HG02943 (cell line): Measurements from ENCODE around the gene COL20A1.

Experiments
- ATAC-seq: cut with Tn5 transposase; IDR thresholded peaks from one replicate; pipeline ENCODE4 v1.9.1; 2021; ENCODE audit warnings: mild to moderate bottlenecking, low read depth, moderate library complexity; ENCODE audit not compliant: unreplicated experiment

Gene COL20A1

DNA sequence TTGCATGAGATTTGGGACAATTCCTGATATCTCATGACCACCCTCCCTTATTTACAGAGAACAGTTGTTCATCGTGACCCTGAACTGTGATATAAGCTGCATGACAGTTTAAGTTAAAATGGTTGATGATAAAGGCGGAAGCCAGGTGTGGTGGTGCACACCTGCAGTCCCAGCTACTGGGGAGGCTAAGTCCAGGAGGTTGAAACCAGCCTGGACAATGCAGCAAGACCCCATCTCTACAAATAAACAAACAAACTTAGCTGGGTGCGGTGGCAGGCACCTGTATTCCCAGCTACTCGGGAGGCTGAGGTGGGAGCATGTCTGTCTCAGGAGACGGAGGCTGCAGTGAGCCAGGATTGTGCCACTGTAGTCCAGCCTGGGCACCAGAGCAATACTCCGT is 24.1 kb downstream of the COL20A1 start:
- ATAC-seq = no peak

DNA sequence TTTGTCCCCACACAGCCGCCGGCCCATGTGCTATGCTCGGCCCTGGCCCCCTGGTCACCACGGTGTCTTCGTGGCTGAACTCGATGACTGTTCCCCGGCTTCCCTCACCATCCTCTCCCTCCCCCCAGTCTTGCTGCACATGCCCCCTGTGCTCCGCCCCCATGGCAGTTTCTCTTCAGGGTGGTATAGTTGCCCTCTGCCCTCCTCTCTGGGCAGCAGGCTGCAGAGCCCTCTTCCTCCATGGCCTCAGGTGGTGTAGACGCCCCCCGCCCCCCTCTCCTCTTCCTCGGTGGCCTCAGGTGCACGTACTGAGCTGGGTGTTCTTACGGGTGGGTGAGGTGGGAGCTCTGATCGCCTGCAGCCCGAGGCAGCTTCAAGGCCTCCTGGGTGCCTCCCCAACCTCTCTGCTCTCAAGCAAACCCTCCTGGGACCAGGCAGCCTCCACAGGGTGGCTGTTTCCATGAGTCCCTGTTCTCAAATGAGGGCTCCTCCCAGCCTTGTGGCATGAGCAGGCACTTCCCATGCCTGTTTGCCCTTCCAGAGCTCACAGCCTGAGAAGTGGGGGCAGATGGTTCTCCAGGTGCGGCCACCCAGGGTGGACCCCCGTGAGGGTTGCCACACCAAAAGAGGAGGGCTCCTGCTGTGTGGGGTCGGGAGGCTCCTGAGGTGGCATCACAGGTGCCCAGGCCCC is 24.8 kb downstream of the COL20A1 start:
- no peak for ATAC-seq

DNA sequence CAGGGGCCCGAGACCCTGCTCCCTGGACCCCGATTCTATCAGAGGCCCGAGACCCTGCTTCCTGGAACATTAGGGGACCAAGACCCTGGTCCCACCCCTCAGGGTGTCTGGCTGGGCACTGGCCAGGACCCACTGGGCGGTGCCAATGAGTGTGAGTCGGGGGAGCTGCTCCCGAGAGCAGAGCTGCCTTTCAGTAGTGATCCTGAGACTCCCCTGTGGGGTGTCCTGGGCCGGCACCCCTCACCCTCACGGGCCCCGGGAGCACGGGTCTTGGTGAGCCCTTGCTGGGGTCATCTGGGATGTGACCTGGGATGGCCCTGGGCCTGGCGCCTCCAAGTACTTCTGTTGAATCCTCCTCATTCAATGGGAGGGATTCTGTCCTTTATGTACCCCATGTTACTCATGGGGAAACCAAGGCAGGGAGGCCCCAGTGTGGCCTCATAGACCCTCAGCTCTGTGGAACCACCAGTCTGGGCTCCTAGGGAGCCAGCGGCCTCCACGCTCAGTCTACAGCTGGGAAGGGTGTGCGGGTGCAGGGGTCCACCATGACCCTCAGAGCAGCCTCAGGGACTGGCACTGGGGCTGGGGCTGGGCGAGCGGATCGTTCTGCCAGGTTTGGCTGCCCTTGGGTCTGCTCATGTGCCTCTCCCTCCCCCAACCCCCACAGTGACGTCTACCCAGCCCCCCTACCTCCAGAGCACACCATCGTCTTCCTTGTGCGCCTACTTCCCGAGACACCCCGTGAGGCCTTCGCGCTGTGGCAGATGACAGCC is 25.6 kb downstream of the COL20A1 start:
- ATAC-seq = no peak

DNA sequence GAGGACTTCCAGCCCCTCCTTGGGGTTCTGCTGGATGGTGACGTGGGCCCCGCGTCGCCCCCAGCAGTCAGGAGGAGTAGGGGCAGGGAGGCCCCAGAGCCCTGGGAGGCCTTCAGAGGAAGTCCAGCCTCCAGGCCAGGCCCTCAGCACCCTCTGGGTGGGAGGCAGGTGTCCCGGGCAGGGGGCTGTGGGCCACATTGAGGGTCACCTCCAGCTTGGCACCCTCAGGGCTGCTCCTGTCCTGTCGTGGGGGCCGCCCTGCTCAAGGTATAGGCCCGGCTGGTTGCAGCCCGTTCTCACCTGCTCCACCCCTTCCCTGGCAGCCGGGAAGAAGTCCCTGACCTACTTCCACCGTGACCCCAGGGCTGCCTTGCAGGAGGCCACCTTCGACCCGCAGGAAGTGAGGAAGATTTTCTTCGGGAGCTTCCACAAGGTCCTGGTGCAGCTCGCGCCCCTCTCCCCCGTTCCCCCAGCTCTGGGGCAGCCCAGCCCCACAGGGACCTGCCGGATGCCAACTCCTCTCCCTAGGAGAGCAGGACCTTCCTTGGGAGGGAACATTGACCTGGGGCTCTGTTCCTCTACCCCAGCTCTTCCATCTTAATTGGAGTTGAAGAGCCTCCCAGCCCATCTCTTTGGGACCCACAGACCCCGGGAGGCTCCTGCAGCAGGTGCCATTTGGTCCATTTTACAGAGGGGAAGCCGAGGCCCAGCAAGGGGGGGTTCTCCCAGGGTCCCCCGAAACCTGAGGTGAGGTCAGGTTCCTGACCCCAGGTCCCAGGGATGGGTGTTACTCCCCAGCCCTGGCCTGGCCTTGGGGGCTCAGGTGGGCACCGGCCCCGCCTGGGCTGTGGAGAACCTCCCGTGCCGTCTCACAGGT is 26.4 kb downstream of the COL20A1 start:
- ATAC-seq = no peak

DNA sequence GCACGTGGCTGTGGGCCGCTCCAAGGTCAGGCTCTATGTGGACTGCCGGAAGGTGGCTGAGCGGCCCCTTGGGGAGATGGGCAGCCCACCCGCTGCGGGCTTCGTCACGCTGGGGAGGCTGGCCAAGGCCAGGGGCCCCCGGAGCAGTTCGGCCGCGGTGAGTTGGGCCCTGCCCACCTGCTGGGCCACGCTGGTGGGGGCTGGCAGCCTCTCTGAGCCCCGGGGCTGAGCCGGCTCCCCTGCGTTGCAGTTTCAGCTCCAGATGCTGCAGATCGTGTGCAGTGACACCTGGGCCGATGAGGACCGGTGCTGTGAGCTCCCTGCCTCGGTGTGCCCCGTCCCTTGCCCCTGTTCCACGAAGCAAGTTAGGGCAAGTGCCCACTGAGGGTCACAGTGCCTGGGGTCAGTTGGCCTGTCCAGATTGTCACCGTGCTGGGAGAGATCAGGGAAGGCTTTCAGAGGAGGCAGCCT is 27.1 kb downstream of the COL20A1 start:
- ATAC-seq = no peak

DNA sequence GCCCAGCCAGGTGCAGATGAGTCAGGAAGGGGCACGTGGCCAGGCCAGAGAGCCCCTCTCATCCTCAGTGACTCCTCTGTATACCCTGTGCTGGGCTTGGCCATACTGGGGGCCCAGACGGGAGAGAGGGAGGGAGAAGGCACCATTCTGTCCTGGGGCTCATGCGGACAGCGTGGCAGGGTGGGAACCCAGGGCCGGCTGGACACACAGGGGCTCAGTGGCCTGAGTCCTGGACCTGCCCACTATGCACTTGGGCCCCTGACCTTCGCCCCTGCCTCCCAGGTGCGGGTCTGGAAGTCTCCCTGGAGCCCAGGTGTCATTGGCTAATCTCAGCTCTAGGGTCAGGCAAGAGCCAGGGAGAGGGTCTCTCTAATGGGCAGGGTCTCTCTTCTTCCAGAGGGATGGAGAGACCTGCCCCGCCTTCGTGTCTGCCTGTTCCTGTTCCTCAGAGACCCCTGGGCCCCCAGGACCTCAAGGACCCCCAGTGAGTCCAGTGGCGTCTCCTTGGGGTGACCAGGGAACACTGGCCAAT is 27.7 kb downstream of the COL20A1 start:
- ATAC-seq = no peak

DNA sequence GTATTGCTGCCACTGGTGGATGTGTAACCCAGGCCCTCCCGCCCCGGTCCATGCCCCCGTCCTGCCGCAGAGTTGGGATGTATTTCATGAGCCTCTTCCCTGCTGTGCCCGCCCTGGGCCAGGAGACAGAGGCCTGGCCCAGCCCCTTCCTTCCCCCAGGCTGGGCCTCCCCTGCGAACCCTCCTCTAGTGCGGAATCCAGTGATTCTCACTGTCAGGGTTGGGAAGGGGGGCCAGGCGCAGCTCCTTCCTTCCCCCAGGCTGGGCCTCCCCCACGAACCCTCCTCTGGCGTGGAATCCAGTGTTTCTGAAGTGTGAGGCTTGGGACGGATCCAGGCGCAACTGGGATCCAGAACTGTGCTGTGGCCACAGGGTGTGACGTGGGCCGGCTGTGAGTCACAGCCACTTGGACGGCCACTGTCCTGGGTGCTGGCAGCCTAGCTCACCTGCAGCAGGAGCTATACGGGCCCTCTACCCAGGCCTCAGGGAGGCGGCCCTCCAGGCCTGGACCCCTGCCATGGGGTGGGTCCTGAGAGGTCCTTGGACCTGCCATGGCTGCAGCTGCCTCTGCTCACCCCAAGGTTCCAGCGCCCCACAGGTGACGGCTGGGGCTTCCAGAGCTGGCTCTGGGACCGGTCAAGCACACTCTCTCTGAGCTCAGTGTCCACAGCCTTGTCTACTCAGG is 28.3 kb downstream of the COL20A1 start:
- ATAC-seq = no peak

DNA sequence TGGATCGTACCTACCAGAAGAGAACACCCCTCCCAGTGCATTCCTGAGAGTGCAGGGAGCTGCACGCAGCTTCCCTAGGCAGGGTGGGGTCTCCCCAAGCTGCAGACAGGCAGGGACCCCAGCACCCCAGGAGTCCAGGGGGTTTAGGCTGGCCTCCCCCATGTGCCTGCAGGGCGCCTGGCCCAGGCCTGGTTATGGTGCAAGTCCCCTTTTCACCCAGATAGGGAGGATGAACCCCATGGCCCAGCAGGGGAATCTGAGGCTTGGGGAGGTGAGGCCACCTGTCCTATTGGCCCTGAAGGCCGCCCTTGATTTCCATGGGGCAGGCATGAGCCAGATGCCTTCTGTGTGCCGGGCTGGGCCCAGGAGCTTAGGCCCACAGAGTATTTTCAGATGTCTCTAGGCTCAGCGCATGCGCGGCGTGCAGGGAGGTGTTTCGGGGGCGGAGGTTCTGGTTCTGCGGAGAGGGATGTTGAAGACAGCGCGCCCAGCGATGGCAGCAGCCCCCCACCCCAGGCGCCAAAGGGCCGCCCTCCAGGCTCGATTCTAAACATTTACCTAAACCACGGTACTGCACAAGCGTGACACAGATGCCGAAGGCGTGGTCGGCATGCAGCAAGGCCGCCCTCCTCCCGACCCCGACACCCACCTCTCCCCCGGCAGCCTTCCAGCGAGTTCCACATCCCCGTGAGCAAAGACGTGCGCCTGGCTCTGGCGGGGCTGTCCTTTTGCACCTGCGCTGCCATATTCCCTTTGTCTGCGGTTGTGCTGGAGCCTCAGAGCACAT is 29.4 kb downstream of the COL20A1 start:
- ATAC-seq = no peak

DNA sequence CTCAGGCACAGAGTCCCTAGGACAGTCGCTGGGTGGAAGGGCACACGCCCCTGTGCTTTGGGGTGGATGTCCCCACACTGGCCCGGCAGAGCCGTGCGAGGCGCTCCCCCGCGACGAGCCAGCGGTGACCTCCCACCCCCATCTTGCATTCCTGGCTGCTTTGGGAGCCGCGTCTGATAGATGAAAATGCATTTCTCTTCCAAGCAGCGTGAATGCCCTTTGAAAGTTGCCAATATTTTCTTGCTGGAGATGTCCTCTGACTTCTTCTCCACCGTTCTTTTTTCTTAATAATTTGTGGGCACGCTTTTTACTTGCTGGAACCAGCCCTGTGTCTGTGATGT is 29.9 kb downstream of the COL20A1 start:
- no peak for ATAC-seq

DNA sequence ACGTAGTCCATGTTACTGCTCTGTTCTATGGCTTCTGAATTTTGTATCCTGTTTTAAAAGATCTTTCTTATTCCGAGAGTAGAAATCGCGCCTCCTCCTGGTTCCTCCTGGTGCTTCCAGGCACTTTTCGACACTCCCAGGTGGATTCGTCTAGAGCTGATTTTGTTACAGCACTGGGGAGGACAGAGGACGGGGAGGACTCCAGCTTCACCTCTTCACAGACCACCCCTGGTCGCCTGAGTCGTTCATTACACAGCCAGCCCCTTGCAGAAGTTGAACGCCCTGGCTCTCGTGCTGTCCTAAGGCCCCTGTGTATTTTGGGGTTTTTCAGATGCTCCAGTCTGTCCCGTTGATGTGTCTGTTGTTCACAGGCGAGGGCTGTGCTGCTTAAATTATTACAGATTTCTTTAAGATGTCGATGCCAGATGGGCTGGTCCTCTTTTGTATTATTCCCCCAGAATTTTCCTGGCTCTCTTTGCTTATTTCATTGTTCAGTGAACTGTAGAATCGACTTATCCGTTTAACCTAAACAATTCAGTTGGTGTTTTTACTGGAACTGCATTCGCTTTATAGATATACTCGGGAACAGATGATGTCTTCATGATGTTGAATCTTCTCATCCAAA is 30.5 kb downstream of the COL20A1 start:
- no peak for ATAC-seq

DNA sequence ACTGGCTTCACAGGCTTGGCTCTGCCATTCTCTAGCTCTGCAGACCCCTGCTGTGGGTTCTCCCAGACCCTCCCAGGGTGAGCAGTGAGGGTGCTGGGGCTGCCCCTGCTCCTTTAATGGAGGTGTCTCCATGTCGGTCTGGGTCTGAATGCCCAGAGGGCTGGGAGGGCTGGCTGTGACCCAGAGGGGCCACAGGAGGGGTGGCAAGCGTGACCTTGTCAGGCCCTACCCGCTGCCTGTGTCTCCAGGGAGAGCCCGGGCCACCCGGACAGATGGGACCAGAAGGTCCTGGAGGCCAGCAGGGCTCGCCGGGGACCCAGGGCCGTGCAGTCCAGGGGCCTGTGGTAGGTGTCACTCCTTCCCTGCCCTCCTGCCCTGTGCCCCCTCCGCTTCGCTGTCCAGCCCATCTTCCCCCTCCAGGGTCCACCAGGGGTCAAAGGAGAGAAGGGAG is 32.1 kb downstream of the COL20A1 start:
- no peak for ATAC-seq

DNA sequence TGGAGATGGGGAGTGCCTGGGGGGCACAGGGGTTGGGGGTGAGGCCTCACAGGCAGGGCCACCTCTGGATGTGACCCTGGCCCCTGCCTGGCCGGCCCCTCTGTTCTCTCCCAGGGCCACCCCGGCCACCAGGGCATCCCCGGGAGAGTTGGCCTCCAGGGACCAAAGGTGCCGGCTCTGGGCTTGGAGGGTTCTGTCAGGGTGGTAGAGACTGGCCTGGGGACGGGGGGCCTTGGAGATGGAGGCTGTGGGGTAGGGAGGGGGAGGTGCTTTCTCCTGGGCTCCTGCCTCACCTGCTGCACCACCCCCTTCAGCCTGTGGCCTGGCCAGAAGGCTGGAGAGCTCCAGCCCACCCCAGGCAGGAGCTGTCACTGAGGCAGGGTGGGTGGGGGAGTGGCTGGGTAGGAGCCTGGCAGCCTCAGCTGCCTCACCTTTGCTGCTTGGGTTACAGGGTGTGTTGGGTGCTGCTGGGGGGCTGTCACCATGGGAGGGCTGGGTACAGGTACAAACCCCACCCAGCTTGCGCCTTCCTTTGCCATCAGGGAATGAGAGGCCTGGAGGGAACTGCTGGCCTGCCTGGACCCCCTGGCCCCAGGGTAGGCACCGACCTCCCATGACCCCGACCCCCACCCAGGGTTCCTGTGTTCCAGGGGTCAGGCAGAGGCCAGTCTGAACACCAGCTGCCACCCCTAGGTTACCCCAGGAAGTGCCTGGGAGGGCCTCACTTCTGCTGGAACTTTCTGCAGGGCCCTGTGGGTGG is 32.7 kb downstream of the COL20A1 start:
- no peak for ATAC-seq

DNA sequence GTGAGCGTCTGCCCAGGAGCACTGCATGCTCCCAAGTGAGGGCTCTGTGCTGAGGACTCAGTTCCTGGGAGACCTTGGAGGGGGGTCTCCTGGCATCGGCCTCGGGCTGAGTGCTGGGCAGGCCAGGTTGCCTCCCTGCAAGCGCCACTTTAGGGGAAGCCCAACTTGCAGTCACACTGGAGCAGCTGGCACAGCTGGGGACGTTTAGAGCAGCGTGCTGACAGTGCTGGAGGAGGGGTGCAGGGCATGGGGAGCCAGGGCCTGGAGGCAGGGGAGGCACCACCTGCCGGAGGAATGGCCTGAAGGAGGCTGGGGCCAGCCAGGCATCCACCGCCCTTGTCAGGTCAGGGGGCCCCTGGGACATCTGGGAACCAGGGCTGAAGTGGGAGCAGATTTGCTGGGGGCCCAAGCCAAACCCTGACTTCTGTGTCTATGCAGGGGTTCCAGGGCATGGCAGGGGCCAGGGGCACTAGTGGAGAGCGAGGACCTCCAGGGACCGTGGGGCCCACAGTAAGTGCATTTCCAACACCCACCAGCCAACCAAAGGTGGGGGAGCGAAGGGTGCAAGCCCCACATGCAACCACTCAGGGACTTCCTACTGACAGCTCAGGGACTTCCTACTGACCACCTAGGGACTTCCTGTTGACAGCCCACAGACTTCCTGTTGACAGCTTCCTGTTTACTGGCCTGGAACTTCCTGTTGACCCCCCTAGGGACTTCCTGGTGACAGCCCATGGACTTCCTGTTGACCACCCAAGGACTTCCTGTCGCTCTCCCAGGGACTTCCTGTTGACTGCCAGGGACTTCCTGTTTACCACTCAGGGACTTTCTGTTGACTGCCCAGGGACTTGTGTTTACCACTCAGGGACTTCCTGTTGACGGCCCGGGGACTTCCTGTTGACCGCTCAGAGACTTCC is 33.6 kb downstream of the COL20A1 start:
- no peak for ATAC-seq

DNA sequence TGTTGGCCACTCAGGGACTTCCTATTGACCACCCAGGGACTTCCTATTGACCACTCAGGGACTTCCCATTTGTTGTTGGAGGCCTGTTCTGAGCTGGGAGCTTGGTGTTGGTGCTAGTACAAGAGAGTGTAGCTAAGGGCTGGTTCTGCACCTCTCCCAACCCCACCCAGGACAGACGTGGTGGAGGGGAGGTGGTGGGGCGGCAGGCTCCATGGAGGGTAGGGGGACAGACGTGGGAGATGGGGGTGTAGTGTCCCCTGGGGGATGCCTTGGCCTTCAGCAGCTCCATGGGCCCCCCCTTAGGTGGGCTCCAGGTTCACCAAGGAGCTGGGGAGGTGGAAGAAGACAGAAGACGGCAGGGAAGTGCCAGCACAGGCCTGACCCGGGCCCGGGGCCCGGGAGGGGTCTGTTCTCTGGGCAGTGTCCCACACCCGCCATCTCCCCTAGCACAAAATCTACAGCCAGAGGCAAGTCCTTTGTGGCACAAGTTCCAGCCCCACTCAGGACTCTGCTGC is 34.3 kb downstream of the COL20A1 start:
- ATAC-seq = no peak

DNA sequence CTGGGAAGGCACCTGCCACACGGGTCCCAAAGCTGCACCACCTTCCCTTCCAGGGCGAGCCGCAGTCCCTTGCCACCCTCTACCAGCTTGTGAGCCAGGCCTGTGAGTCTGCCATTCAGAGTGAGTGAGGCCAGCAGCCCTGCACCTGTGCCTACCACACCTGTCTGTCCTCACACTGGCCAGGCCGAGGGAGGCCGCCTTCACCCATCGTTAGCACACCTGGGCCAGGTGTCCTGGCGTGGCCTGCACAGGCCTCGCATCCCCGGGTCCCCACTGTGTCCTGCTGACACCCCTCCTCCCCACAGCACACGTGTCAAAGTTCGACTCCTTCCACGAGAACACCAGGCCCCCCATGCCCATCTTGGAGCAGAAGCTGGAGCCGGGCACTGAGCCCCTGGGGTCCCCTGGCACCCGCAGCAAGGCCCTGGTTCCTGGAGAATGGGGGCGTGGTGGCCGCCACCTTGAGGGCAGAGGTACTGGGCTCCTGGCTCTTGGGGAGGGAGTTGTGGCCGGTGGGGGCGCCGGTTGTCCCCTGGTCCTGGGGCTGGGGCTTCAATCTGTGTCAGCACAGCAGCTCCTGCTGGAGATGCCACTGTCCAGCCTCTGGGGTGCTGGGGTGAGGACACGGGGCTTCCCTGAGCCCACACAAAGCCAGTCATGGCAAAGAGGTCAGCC is 35.2 kb downstream of the COL20A1 start:
- no peak for ATAC-seq

DNA sequence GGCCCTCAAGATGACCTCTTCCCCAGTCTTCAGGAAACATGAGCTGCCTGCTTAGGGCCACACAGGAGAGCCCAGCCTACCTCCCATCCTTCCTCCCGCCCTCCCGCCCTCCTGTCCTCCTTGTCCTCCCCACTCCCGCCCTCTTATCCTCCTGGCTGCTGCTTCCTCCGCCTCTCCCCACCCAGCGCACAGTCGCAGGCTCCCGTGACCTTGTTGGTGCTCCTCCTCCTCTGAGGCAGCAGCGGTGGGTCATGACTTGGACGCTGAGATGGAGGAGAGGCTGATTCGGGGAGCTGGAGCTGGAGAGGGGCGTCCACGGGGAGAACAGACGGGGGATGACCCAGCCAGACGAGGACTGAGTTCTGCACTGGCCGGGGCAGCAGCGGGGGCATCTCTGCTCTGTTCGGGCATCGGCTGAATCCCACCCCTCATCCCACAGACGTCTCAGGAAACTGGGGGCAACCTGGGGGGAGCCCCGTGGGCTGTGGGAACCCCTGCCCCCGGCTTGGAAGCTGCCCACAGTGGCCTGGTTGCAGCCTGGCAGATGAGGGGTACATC is 35.8 kb downstream of the COL20A1 start:
- ATAC-seq = no peak
